A673 (cell line): ENCODE results near the gene ZNF554.

ENCODE experiments used
- CTCF ChIP-seq: fragments of 300-800, 200-600 bp; sonication (generic); conservative IDR thresholded peaks from 2 replicates; pipeline ENCODE4 v1.5.1; 2017; ENCODE audit warnings: low read depth, mild to moderate bottlenecking, antibody characterized with exemption, low read length, moderate library complexity, mixed read lengths
- EZH2 ChIP-seq: fragments of 200-600 bp; sonication (generic); IDR thresholded peaks from 2 replicates; pipeline ENCODE4 v1.6.1; 2017; ENCODE audit warnings: borderline replicate concordance, low read depth, mild to moderate bottlenecking, mixed read lengths, antibody characterized with exemption, low read length; ENCODE audit not compliant: poor library complexity, severe bottlenecking

DNA sequence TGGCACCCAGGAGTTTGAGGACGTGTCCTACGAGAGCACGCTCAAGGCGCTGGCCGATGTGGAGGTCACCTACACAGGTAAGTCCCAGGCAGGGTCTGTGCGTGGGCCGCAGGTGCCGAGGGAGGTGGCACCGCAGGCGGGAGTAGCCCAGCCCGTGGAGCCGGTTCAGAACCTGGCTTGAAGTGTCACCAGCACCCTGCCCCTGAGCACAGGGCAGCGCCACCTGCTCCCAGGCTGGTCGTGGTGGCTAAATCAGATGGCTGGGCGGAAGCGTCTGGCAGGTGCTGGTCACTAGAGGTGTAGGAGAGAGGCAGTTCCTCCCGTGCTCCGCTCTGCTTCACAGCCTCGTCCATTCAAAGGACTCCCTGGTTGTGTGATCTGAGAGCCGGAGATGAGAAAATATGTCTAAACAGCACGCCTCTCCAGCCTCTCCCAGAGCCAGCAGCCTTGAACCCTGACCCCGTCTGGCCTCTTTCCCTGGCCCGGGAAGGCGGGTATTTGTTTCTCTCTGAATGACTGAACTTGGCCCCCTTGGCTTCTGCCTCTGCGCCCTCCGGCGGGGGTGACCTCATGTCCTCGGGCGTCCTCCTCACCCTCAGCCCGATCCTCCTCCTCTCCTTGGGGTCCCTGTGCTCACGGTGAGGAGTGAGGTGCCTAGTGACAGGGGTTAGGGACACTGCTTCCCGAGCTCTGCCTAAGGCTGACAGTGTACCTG lies 29.0 kb upstream of the ZNF554 start:
- no peak for TF ChIP-seq CTCF
- no peak for TF ChIP-seq EZH2
